Natural killer cell (primary cell): Measurements from ENCODE around the gene FEM1A. TPM values are rescaled to one million over a fixed set of nuclear protein-coding genes. Genes with fewer than 3 reads are reported as not detected.

Experiments used
- ATAC-seq, 3 donors: fragments of 150-1000 bp in 2 of 3; fragments of 200-7000 bp in 1 of 3; cut with Tn5 transposase; 1 replicate in 1 of 3; 2 replicates in 2 of 3; pipeline ENCODE4 v1.10.0; 2021; ENCODE audit warnings: mild to moderate bottlenecking in 2 of 3, moderate library complexity in 2 of 3
- DNase-seq, 2 donors: peaks; one replicate each; pipeline versions ENCODE4 v3.0.0 to v3.0.0-alpha.2; 2013 to 2021; ENCODE audit warnings: mixed read lengths in 1 of 2
- H3K27ac ChIP-seq: one replicate; pipeline ENCODE4 v1.5.1; 2013; ENCODE audit warnings: mild to moderate bottlenecking, low read length
- H3K27me3 ChIP-seq: one replicate; pipeline ENCODE4 v1.6.1; 2013; ENCODE audit warnings: low read length; ENCODE audit not compliant: control insufficient read depth, insufficient read depth
- H3K36me3 ChIP-seq: one replicate; pipeline ENCODE4 v1.6.1; 2013; ENCODE audit warnings: low read length; ENCODE audit not compliant: control insufficient read depth, insufficient read depth
- H3K4me1 ChIP-seq: one replicate; pipeline ENCODE4 v1.6.1; 2013; ENCODE audit warnings: low read length; ENCODE audit not compliant: control insufficient read depth, insufficient read depth
- H3K4me3 ChIP-seq: one replicate; pipeline ENCODE4 v1.5.1; 2013; ENCODE audit warnings: low read length
- H3K9me3 ChIP-seq: one replicate; pipeline ENCODE4 v1.6.1; 2013; ENCODE audit warnings: low read length; ENCODE audit not compliant: control insufficient read depth, insufficient read depth
- H3K27ac Mint-ChIP-seq, 2 donors: one replicate each; pipeline ENCODE4 v1.8.0; 2022; ENCODE audit warnings: mild to moderate bottlenecking in 2 of 2, mixed read lengths in 2 of 2, moderate library complexity in 1 of 2
- H3K27me3 Mint-ChIP-seq, 2 donors: one replicate each; pipeline ENCODE4 v1.8.0; 2022; ENCODE audit warnings: low read depth in 2 of 2, mixed read lengths in 2 of 2
- H3K36me3 Mint-ChIP-seq: one replicate; pipeline ENCODE4 v1.8.0; 2022; ENCODE audit warnings: mixed read lengths
- H3K4me1 Mint-ChIP-seq, 2 donors: one replicate each; pipeline ENCODE4 v1.8.0; 2022; ENCODE audit warnings: mixed read lengths in 2 of 2
- H3K4me3 Mint-ChIP-seq: one replicate; pipeline ENCODE4 v1.8.0; 2022; ENCODE audit warnings: mild to moderate bottlenecking, moderate library complexity, mixed read lengths
- H3K9me3 Mint-ChIP-seq, 2 donors: one replicate each; pipeline ENCODE4 v1.8.0; 2022; ENCODE audit warnings: mixed read lengths in 2 of 2
- WGBS: methylation state at CpG from one replicate; pipeline ENCODE4 v1.1.7; 2013; ENCODE audit warnings: missing lambda C conversion rate; ENCODE audit not compliant: insufficient coverage; 5-methylcytosine and 5-hydroxymethylcytosine counted together
- intact Hi-C: fragments of 100-400 bp; cut with micrococcal nuclease; formaldehyde crosslinking; loops from one replicate; pipeline ENCODE4 v1.14.2; 2022
- total RNA-seq, 4 donors: library from RNA; stranded (reverse); fragments of 120-200 nt in 1 of 4; gene quantifications; one replicate each; pipeline versions ENCODE4 v1.2.3 to v1.2.4, GENCODE V29; 2013 to 2022
- TF ChIP-seq, protein P1 (sequence below): fragments of 200-600 bp; IDR thresholded peaks from one replicate; pipeline ENCODE4 v1.8.0; 2022; ENCODE audit warnings: antibody characterized with exemption

FEM1A gene
- total RNA-seq, 3 donors from 2014 or later (not counting 1 experiment from before 2014, with no cell fraction given): 11.0 to 13.9 (median 13.7) TPM

DNA sequence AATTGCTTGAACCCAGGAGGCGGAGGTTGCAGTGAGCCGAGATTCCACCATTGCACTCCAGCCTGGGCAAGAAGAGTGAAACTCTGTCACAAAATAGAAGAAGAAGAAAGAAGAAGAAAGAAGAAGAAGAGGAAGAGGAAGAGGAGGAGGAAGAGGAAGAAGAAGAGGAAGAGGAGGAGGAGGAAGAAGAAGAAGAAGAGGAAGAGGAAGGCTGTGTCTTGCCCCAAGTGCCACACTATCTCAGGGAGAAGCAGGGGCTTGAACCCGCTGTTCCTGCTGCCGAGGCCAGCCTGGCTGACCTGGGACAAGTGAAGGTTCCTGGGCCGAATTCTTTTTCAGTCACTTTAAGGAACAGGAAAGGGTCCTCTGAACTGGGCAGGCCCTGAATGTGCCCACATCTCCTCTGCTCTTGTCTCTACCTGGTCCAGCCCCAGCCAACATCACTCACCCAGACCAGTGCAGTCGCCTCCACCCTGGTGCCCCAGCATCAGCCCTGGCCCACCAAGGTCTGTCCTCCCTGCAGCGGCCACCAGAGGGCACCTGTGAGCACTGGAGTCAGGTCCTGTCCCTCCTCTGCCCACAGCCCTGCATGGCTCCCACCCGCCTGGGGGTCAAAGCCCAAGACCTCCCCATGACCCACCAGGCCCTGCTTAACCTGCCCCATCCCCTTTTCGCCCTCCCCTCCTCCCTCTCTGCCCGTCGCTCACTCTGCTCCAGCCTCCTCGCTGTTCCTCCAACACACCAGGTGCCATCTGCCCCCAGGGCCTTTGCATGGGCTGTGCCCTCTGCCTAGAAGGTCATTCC is 20.0 kb downstream of the FEM1A start:
- no peak overlapping the region for H3K4me3 ChIP-seq
- Mint-ChIP-seq H3K36me3 (no peaks in the 10 kb centered on the region), H3K27me3 (no peaks in the 10 kb centered on the region), H3K9me3 (no peaks in the 10 kb centered on the region), H3K27ac (no peak overlapping the region), H3K4me3 (no peak overlapping the region), H3K4me1 (peaks cover 5 to 26% of the 10 kb centered on the region in 2 donors)
- DNase-seq: peak; percentile 88 to 89
- ATAC-seq: peak; percentile 77 to 87 (median 83)
- peaks cover 16% of the 10 kb centered on the region for H3K4me1 ChIP-seq
- peaks cover 1% of the 10 kb centered on the region for H3K36me3 ChIP-seq
- intact Hi-C loops: loop anchor here (1.0 to 2.0 kb wide), 2 partner anchors 99 to 220 kb away; no protein-coding TSS in a partner anchor
- WGBS: 56% methylated on average over 12 of the region's 12 CpGs
- no peaks in the 10 kb centered on the region for H3K9me3 ChIP-seq
- no peak overlapping the region for H3K27ac ChIP-seq
- TF ChIP-seq, protein P1, sequence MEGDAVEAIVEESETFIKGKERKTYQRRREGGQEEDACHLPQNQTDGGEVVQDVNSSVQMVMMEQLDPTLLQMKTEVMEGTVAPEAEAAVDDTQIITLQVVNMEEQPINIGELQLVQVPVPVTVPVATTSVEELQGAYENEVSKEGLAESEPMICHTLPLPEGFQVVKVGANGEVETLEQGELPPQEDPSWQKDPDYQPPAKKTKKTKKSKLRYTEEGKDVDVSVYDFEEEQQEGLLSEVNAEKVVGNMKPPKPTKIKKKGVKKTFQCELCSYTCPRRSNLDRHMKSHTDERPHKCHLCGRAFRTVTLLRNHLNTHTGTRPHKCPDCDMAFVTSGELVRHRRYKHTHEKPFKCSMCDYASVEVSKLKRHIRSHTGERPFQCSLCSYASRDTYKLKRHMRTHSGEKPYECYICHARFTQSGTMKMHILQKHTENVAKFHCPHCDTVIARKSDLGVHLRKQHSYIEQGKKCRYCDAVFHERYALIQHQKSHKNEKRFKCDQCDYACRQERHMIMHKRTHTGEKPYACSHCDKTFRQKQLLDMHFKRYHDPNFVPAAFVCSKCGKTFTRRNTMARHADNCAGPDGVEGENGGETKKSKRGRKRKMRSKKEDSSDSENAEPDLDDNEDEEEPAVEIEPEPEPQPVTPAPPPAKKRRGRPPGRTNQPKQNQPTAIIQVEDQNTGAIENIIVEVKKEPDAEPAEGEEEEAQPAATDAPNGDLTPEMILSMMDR: peak; percentile 85
- no peaks in the 10 kb centered on the region for H3K27me3 ChIP-seq

DNA sequence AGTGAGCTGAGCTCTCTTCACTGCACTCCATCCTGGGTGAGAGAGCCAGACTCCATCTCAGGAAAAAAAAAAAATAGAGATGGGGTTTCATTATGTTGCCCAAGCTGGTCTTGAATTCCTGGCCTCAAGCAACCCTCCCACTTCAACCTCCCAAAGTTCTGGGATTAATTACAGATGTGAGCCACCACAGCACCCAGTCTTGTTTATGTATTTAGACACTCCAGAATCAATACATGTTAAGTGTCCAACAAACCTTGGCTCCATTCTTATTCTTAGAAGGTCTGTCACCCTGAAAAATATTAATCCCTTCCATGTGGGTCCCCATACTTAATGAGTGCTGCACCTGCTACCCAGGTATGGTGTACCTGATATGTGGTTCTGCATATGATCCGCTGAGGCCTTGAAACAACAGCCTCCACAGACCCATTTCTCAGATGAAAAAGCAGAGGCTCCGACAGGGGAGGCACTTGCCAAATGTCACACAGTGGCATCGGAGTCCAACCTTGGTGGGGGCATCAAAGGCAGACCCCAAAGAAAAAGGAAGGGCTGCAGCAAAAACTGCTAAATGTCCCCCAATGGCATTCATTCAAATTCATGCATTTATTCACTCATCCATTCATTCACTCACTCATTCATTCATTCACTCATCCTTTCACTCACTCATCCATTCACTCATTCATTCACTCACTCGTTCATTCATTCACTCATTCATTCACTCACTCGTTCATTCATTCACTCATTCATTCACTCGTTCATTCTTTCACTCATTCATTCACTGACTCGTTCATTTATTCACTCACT is 23.3 kb downstream of the FEM1A start:
- H3K27me3 Mint-ChIP-seq: no peaks in the 10 kb centered on the region
- H3K27ac Mint-ChIP-seq: peak overlapping the region; percentile 10 to 73
- peaks cover 5 to 22% of the 10 kb centered on the region in 2 donors for H3K4me1 Mint-ChIP-seq
- H3K27ac ChIP-seq: no peak overlapping the region
- intact Hi-C loops: no loop called here
- WGBS: 74% methylated on average over 7 of the region's 7 CpGs
- ATAC-seq (no peak), DNase-seq (no peak)
- TF ChIP-seq, protein P1: no peak
- H3K4me3 ChIP-seq: no peak overlapping the region
- no peaks in the 10 kb centered on the region for H3K9me3 ChIP-seq
- peaks cover 17% of the 10 kb centered on the region for H3K36me3 ChIP-seq
- H3K4me1 ChIP-seq: peaks cover 16% of the 10 kb centered on the region
- peak overlapping the region; percentile 68 for H3K4me3 Mint-ChIP-seq
- no peaks in the 10 kb centered on the region for H3K9me3 Mint-ChIP-seq
- no peaks in the 10 kb centered on the region for H3K27me3 ChIP-seq
- H3K36me3 Mint-ChIP-seq: no peaks in the 10 kb centered on the region

DNA sequence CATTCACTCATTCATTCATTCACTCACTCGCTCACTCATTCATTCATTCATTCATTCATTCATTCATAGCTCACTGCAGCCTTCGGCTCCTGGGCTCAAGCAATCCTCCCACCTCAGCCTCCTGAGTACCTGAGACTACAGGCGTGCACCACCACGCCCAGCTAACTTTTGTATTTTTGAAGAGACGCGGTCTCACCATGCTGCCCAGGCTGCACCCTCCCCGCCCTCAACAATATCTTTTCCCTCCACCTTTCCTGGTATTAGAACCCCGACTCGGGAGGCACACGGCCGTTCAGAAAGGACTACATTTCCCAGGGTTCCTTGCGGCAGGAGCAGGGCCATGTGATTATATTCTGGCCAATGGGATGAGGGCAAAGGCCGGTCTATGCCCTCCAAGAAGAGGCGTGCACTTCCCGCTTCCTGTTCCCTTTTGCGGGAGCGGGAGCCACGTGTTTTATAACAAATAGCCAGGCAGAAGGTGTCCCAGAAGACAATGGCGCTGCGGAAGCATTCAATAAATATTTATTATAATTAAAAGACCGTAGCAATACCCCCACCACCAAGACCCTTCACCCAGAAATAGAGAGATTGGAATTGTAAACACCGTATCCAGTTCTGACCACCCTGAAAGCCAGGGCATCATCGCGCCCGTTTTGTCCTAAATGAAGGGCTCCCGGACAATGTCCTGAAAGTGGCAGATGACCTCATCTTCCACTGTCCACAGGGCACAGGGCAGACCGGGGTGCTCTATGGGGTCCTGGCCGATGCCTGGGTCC is 24.1 kb downstream of the FEM1A start:
- Mint-ChIP-seq H3K27ac (peak overlapping the region; percentile 10 to 73), H3K27me3 (no peaks in the 10 kb centered on the region), H3K36me3 (no peaks in the 10 kb centered on the region), H3K9me3 (no peaks in the 10 kb centered on the region), H3K4me3 (peak overlapping the region; percentile 68), H3K4me1 (peaks cover 5 to 20% of the 10 kb centered on the region in 2 donors)
- TF ChIP-seq, protein P1: no peak
- no peaks in the 10 kb centered on the region for H3K27me3 ChIP-seq
- no peaks in the 10 kb centered on the region for H3K9me3 ChIP-seq
- intact Hi-C loops: no loop called here
- DNase-seq: peak; percentile 61 to 89
- peak; percentile 84 to 87 (median 85) for ATAC-seq
- H3K4me3 ChIP-seq: peak overlapping the region; percentile 23
- H3K27ac ChIP-seq: peak overlapping the region; percentile 2
- H3K4me1 ChIP-seq: peaks cover 16% of the 10 kb centered on the region
- WGBS: 37% methylated on average over 27 of the region's 28 CpGs
- H3K36me3 ChIP-seq: peaks cover 17% of the 10 kb centered on the region
